Stomach (tissue), 4 donors: Measurements from ENCODE around the gene TLK2.

Experiments used
- EP300 ChIP-seq: sonication (generic); formaldehyde crosslinking; IDR thresholded peaks from one replicate; pipeline ENCODE4 v1.6.1; 2017; ENCODE audit warnings: antibody characterized with exemption
- POLR2A ChIP-seq, 4 donors: fragments of 450-650 bp; IDR thresholded peaks; one replicate each; pipeline ENCODE4 v1.6.1; 2016; ENCODE audit warnings: antibody characterized with exemption in 4 of 4, control low read depth in 2 of 4, mild to moderate bottlenecking in 1 of 4, moderate library complexity in 1 of 4
- TF ChIP-seq, protein P1 (sequence below), 7 experiments: fragments of 450-650 bp in 4 of 7; fragments of 200-600 bp in 3 of 7; sonication (generic) in 3 of 7; IDR thresholded peaks; one replicate each; pipeline ENCODE4 v1.5.1; 2016 to 2019; ENCODE audit warnings: antibody characterized with exemption in 7 of 7, control low read depth in 2 of 7, mild to moderate bottlenecking in 1 of 7

DNA sequence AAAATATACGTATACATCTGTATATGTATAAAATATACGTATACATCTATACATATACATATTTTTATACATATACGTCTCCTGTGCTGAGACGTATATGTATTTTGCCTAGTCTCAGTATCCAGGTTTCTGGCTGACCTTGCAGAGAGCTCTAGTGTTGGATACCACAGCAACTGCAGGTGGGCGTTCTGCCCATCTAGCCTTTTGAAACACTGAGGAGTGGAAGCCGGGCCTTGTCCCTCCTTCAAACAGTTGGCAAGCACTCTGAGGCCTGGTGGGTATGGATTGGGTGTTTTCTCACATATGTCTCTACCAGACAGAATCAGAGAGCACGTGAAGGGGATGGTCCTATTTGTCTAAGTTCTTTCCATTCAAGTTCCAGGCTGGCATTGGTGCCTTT is 109.5 kb downstream of the TLK2 start:
- TF ChIP-seq, protein P1, sequence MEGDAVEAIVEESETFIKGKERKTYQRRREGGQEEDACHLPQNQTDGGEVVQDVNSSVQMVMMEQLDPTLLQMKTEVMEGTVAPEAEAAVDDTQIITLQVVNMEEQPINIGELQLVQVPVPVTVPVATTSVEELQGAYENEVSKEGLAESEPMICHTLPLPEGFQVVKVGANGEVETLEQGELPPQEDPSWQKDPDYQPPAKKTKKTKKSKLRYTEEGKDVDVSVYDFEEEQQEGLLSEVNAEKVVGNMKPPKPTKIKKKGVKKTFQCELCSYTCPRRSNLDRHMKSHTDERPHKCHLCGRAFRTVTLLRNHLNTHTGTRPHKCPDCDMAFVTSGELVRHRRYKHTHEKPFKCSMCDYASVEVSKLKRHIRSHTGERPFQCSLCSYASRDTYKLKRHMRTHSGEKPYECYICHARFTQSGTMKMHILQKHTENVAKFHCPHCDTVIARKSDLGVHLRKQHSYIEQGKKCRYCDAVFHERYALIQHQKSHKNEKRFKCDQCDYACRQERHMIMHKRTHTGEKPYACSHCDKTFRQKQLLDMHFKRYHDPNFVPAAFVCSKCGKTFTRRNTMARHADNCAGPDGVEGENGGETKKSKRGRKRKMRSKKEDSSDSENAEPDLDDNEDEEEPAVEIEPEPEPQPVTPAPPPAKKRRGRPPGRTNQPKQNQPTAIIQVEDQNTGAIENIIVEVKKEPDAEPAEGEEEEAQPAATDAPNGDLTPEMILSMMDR (IDR thresholded peaks at IDR 0.05), result no peak
- no peak for TF ChIP-seq POLR2A (IDR thresholded peaks at IDR 0.05)
- TF ChIP-seq EP300, result no peak
